ENCODE results near the gene IFI30.
A peak's percentile ranks its signal among the peaks of the same experiment; 100 is the strongest.
"Not testable (repeated sequence)": the region's sequence is repeated elsewhere in the genome, so short reads cannot be mapped to it uniquely, and the experiment has no call there.

Gene IFI30

DNA sequence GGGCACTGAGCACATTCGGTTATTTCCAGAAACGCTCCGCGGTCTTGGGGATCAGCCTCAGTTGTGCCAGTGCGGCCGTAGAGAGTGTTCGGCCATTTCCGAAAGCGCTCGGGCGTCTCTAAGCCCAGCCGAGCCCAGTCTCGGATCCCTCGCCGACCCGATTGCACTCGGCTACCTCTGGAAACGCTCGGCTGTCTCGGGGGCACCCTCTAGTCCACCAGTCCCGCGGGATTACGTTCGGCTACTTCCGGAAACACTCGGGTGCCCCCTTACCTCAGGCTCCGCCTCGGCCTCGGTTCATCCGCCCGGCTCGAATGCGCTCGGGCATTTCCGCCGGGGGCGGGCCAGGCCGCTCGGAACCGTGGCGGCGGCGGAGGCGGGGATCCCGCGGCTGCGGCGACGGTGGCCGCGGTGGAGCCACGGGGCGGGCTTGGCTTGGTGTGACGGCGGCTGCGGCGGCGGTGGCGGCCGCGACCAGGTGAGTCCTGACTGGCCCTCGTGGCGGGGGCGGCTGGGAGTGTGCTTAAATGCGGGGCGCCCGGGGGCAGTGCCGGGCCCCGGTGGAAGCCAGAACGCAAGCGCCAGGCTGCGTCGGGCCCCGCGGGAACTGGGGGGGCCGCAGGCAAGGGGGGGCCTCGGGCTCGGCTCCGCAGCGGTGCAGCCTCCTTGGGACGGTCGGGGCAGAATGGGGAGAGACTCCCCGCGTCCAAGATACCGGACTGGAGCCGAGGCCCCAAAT is 20.6 kb upstream of the IFI30 start, which contains the start of gene PIK3R2:
PIK3R2 (plus strand) TSS at position 347 of the 739 bp plus-strand sequence. CDS start 2,717 bp downstream, outside the sequence.
- DNase-seq (ENCODE audit: low read depth in 3 of 3) = peak; percentile 97 to 99 (median 99)

DNA sequence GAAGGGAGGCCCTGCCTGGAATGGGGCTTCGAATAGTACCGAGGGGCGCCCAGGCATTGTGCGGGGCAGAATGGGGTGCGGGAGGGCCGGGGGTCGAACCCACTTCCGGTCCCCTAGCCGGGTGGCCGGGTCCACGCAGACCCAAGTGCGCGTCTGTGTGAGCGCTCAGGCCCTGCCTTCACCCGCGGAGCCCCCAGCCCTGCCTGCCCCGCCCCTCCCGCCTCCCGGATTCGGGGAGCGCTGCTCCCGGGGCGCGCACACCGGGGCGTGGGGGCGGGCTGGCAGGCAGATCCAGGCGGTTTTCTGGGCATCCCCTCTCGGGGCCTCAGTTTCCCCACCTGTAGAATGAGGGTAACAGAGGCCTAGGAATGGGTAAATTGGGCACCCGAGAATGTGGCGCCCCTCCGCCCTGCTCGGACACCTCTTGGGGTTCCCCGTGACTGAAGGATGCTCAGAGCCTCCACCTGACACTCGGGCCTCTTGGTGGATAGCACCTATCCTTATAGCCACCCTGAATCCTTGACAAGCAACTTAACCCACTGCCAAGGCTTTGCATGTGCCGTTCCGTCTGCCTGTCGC is 20.0 kb upstream of the IFI30 start:
- DNase-seq (ENCODE audit: low read depth in 3 of 3) = no peak

DNA sequence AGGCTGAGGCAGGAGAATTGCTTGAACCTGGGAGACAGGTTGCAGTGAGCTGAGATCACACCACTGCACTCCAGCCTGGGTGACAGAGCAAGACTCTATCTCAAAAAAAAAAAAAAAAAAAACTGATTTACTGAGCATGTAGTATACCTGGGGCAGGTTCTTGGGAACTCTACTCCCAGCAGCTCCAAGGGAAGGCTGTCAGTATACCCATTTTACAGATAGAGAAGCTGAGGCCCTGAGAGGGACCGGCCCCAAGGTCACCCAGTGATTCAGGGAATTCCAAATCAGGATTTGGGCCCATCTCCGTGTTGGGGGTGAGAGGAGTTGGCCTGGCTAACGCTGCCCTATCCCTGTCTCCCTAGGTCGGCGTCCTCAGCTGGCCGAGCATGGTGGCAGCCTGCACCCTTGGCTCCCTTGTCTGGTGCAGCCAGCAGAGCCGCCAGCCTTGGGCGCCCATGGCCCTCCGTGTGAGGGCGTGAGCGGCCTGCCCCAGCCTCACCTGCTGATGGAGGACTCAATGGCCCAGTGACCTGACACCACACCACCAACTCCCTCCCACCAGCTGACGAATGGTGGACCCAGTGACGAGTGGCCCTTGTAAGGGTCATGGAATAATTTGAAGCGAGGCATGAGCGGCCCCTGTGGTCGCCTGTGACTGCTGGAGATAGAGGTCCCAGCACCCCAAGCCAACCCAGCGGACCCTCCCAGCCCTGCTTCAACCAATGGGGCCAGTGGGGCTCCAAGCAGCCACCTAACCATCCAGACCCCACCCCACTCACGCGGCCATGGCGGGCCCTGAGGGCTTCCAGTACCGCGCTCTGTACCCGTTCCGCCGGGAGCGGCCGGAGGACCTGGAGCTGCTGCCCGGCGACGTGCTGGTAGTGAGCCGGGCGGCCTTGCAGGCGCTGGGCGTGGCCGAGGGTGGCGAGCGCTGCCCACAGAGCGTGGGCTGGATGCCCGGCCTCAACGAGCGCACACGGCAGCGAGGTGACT is 18.2 kb upstream of the IFI30 start:
- no peak for DNase-seq (ENCODE audit: low read depth in 3 of 3)

DNA sequence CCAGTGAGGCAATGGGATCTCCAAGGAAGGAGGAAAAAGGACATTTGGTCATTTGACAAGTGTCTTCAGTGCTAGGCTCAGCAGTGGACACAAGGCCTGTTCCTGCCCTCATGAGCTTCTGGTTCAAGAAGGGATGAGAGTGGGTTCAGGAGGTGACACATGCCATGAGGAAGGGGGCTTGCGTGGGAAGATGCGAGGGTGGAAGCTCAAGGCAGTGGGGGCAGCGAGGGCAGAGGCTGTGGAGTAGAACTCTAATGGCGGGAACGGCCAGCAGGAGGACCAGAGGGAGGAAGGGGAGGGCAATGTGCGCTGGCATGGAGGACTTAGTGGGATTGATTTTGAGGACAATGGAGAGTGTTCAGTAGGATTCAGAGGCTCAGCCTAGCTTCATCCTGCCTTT is 17.3 kb upstream of the IFI30 start:
- DNase-seq (ENCODE audit: low read depth in 3 of 3) = no peak

DNA sequence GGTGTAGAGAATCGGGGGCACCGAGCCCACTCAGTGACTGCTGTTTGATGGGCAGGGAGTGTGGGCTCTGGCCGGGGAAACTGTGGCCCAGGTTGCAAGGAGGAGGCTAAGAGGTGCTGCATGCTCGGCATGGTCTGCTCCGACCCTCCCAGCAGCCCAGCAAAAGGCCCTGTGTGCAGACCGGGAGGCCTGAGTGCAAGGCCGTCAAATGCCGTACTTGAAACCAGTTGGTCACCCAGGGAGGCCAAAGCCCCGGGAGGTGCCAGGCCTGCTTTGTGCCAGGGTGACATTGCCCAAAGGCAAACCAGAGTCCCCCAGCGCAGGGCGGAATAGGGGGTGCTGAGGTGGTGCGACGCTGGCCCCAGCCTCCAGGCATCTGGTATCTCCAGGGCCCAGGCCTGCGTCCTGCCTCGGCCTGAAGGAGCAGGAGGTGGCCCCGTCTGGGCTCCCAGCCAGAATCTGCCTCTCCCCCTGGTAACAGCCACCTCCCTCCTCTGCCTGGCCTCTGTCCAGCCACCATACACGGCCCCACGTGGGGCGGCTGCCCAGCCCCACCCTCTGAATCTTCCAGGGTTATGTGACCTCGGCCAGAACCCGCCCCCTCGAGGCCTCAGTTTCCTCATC is 16.7 kb upstream of the IFI30 start:
- no peak for DNase-seq (ENCODE audit: low read depth in 3 of 3)

DNA sequence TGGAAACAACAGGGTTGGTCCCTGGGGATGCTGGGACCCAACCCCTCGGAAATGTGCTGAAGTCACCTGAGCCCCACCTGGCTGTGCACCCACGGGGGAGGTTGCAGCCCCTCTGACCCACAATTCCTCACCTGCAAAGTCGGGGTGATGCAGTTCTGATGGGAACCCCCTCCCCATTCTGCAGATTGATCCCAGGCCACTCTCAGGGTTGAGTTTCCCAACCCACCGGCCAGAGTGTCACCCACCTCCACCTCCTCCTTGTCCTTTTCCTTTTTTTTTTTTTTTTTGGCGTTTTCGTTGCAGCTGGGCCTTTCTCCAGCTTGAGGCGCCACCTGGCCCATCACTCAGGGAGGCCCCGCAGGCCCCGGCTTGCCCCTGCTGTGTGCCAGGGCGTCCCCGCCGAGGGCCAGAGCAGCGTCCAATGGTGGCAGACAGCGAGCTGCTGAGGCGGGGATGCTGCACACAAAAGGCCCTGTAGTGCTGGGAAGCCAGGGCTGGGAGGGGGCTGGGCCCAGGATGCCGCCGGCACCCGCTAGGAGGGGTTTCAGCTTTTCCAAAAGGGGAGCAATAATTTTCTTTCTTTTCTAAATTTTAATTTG is 16.0 kb upstream of the IFI30 start:
- no peak for DNase-seq (ENCODE audit: low read depth in 3 of 3)

DNA sequence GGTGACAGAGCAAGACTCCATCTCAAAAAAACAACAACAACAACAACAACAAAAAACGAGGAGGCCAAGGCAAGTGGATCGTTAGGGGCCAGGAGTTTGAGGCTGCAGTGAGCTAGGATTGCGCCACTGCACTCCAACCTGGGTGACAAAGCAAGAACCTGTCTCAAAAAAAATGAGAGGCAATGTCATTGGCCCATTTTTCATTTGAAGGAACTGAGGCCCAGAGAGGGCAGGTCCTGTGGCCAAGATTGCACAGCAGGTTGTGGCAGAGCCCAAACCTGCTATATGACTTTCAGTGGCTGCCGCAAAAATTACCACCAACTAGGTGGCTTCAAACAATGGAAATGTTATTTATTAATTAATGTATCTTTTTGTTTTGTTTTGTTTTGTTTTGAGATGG is 15.1 kb upstream of the IFI30 start:
- DNase-seq (ENCODE audit: low read depth in 3 of 3) = no peak

DNA sequence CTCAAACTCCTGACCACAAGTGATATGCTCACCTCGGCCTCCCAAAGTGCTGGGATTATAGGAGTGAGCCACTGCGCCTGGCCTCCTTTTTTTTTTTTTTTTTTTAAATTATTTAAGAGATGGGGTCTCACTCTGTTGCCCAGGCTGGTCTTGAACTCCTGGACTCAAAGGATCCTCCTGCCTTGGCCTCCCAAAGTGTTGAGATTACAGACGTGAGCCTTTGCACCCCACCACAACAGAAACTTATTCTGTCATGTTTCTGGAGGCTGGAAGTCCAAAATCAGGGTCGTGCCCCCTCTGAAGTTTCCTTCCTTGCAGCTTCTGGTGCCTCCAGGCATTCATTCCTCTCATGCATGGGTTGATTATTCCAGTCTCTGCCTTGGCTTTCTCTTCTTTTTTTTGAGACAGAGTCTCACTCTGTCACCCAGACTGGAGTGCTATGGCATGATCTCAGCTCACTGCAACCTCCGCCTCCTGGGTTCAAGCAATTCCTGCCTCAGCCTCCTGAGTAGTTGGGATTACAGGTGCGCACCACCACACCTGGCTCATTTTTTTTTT is 14.5 kb upstream of the IFI30 start:
- not testable (repeated sequence) for DNase-seq (ENCODE audit: low read depth in 3 of 3)

DNA sequence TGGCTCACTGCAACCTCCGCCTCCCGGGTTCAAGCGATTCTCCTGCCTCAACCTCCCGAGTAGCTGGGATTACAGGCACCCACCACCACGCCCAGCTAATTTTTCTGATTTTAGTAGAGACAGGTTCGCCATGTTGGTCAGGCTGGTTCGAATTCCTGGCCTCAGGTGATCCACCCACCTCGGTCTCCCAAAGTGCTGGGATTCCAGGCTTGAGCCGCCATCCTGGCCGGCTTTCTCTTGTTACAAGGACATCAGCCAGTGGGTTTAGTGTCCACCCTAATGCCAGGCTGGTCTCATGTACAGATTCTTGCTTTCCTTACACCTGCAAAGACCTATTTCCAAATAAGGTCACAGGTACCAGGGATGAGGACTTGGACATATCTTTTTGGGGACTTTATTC is 13.8 kb upstream of the IFI30 start:
- DNase-seq (ENCODE audit: low read depth in 3 of 3) = no peak

DNA sequence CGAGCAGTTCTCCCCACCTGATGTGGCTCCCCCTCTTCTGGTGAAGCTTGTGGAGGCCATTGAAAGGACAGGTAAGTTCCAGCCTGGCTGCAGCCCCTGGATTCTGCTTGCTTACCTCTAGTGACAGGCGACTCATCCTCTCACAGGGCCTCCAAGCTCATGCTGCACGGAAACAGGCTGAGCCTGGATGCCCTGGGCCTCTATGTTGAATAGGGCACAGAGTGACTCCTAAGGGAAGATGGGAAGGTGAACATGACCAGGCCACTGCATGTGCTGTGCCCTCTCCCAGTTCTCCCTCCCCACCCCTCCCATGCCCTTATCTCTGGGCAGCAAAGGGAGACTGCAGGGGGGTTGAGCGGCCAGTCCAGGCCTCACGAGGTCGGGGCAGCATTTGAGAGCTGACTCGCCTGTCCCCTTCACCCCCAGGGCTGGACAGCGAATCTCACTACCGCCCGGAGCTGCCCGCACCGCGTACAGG is 13.1 kb upstream of the IFI30 start:
- DNase-seq (ENCODE audit: low read depth in 3 of 3) = no peak

DNA sequence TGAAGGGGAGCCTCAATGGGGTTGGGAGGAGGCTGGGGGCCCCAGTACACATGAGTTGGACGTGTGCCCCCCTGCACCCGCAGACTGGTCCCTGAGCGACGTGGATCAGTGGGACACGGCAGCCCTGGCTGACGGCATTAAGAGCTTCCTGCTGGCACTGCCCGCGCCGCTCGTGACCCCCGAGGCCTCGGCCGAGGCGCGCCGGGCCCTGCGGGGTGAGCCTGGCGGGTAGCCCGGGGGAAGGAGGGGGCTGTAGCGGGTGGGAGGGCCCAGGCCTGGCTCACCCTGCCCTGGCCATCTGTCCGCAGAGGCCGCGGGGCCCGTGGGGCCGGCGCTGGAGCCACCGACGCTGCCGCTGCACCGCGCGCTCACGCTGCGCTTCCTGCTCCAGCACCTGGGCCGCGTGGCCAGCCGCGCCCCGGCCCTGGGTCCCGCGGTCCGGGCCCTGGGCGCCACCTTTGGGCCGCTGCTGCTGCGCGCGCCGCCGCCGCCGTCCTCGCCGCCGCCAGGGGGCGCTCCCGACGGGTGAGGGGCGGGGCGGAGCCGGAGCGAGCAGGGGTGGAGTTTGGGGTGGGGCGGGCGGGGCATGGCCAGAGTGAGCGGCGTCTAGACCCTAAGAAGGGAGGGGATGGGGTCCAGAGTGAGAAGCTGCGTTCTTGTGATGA is 12.5 kb upstream of the IFI30 start:
- DNase-seq (ENCODE audit: low read depth in 3 of 3) = peak; percentile 62 to 73 (median 69)

DNA sequence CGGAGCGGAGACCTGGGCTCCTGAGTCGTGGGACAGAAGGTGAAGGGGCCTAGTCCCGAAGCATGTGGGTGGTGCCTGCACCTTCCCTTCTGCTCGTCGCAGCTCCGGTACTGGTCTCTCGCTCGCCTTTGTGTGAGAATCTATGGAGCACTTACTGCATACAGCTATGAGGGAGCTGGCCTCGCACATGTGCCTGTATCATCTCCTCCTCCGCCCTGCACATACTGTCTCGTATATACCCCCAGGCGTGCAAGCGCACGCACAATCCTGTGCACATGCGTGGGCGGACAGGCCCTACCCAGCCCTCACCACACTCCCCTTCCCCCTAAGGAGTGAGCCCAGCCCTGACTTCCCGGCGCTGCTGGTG is 12.0 kb upstream of the IFI30 start:
- no peak for DNase-seq (ENCODE audit: low read depth in 3 of 3)

DNA sequence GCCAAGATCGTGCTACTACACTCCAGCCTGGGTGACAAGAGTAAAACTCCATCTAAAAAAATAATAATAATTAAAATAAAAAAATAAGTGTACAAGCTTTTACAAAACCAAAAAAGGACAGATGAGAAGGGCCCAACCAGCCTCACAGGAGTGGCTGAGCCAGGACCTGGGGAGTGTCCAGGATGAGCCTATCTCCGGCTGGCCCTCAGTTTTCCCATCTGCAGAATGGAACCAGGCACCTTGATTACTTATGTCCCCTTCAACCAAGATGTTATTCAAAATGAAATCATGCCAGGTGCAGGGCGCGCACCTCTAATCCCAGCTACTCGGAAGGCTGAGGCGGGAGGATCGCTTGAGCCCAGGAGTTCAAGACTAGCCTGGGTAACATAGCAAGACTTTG is 9.5 kb upstream of the IFI30 start:
- no peak for DNase-seq (ENCODE audit: low read depth in 3 of 3)

DNA sequence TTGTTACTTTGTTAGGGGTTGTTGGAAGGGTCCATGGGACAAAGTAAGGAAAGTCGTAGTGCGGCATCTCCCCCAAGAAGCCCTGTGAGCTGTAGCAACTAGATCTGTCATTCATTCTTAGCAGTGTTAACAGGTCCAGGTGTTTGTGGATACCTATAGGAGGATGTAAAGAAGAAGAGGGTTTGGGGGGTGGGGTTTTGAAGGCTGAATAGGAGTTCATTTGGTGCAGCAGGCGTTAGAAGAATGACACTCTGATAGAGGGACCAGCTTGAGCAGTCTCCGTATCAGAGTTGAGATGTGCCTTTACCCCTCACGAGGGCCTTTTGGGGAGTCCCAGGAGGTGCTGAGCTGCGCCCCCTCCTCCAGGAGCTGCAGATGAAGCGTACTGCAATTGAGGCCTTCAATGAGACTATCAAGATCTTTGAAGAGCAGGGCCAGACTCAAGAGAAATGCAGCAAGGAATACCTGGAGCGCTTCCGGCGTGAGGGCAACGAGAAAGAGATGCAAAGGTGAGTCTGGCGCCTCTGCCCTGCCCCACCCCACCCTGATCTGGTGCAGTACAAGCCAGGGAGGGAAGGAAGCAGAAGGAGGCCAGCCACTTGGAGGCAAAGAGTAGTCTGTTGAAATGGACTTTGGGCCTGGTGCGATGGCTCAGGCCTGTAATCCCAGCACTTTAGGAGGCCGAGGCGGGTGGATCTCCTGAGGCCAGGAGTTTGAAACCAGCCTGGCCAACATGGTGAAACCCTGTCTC is 7.6 kb upstream of the IFI30 start:
- DNase-seq (ENCODE audit: low read depth in 3 of 3) = no peak

DNA sequence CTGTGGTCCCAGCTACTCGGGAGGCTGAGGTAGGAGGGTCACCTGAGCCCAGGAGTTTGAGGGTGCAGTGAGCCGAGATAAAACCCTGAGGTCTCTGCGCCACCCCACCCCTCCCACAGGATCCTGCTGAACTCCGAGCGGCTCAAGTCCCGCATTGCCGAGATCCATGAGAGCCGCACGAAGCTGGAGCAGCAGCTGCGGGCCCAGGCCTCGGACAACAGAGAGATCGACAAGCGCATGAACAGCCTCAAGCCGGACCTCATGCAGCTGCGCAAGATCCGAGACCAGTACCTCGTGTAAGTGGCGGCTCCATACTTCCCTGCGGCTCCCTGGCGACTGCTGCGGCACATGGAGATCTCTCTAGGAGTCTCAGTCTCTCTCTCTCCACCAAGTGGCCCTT is 6.6 kb upstream of the IFI30 start:
- no peak for DNase-seq (ENCODE audit: low read depth in 3 of 3)

DNA sequence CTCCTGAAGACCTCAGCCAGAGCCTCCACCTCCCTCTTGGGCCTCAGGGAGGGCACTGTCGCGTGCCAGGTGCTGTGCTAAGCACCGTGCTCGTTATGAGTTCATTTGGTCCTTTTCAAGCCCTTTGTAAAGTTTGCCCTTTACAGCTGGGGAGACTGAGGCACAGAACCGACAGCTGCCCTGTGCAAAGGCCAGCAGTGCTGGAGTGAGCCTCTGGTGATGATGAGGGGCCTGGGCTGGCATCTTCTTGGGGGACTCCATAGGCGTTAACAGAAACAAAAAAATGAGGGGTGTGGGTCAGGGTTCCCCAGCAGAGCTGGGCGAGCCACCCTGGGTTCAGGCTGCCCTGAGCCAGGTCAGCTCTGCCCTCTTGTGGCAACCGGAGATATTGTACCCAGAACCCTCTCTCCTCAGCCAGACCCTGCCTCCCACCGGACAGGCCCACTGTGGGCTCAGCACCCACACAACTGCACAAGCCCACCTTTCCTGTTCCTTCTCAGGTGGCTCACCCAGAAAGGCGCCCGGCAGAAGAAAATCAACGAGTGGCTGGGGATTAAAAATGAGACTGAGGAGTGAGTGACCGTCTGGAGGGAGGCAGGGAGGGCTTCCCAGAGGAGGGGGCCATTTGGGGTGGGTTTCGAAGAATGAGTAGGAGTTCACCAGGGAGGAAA is 5.5 kb upstream of the IFI30 start:
- DNase-seq (ENCODE audit: low read depth in 3 of 3) = peak in 2 of 3 experiments; percentile 26 to 37

DNA sequence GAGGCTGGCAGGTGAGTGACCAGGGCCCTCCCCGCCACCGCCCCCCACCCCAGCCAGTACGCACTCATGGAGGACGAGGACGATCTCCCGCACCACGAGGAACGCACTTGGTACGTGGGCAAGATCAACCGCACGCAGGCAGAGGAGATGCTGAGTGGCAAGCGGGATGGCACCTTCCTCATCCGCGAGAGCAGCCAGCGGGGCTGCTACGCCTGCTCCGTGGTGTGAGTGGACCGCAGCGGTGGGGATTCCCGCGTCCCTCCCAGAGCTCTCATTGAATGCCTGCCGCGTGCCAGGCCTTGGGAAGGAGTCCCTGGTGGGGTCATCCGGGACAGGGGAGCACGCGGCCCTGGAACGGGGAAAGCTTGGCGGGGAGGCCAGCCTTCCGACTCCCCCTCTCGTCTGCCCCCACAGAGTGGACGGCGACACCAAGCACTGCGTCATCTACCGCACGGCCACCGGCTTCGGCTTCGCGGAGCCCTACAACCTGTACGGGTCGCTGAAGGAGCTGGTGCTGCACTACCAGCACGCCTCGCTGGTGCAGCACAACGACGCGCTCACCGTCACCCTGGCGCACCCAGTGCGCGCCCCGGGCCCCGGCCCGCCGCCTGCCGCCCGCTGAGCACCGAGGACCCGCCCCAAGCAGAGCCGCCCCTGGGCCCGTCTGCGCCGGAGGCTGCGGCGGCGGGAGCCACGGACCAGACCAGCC is 4.8 kb upstream of the IFI30 start:
- no peak for DNase-seq (ENCODE audit: low read depth in 3 of 3)

DNA sequence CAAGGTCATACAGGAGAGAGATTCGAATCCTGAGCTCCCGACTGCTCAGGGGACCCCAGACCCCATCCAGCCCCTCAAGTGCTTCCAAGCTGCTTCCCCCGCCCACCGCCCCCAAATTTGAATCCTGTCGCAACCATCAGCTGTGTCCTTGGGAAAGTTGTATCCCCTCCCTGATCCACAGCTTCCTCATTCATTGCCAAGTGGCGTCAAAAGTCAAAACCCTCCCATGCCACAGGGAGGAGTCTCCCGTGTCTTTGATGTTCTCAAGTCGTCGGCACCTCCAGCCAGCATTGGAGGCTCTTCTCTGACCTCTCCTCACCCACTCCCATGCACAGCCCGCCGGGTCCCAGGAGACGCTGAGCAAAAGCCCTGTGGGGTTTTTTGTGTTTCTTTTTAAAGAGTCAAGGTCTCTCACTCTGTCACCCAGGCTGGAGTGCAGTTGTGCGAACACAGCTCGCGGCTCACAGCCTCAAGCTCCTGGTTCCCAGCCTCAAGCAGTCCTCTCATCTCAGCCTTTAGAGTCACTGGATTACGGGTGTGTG is 2.8 kb upstream of the IFI30 start:
- no peak for DNase-seq (ENCODE audit: low read depth in 3 of 3)
